Measurements from ENCODE around the gene PPP2R5D.
A peak's percentile ranks its signal among the peaks of the same experiment; 100 is the strongest.

PPP2R5D gene

DNA sequence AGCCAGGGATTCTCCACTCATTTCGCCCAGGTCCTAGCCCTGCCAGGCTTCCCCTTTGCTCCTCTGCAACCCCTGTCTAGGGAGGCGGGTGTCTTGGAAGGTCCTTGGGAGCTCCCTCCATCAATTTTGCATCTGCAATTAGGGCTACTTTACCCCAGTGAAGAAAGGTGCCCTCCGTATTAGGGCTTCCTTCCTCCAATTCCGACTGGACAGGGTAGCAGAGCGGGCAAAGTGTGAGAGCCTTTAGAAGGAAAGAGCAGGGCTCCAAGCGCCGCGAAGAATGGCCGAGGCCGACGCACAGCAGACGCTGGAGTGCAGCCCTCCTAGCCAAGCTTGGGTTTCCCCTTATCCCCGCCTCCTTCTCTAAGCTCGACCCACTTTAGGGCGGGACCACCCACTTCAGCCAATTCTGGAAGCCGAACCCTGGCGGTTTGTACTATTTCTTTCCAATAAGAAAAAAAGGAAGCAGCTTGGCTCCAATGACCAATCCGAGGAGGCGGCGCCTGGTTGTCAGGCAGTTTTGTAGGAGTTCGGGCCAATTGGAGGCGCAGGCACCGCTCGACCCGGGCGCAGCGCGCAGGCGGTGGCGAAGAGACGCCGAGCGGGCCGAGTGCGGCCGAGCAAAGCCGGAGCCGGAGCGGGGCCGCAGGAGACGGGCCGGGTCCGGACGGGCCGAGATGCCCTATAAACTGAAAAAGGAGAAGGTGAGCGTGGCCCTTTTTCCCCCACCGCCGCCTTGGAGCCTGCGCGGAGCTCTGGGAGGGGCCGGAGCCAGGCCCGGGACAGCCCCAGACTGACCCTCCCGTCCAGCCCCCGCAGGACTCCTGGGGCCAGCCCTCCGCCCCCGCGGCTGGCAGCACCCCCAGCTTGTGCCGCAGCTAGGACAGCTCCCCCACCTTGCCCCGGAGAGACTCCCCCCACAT, at the start of gene PPP2R5D:
PPP2R5D (plus strand) TSS at position 570 of the 923 bp plus-strand sequence; CDS start at position 678, 108 bp downstream.
- Histone ChIP-seq H3K4me1 (ENCODE audit: insufficient read depth, low read length, severe bottlenecking) (peaks cover 42% of the 10 kb centered on the region), H3K27ac (ENCODE audit: low read depth, low read length, poor library complexity, severe bottlenecking) (peak within 1 kb of the TSS; percentile 52), H3K9me2 (ENCODE audit: low read depth, low read length) (no peaks in the 10 kb centered on the region), H3K36me3 (ENCODE audit: insufficient read depth, low read length) (peaks cover 15% of the 10 kb centered on the region; the same call in 1 of the 2 replicates), H3K9ac (ENCODE audit: low read length) (peak within 1 kb of the TSS; percentile 85), H3K9me3 (ENCODE audit: low read length) (no peaks in the 10 kb centered on the region), H4K20me1 (ENCODE audit: insufficient read depth, low read length) (no peaks in the 10 kb centered on the region), H3K27me3 (ENCODE audit: insufficient read depth, low read length) (no peaks in the 10 kb centered on the region), H3K4me3 (ENCODE audit: low read depth, low read length, poor library complexity, severe bottlenecking) (peak within 1 kb of the TSS; percentile 83), H3K79me2 (ENCODE audit: insufficient read depth, low read length) (peaks cover 6% of the 10 kb centered on the region), H3K4me2 (ENCODE audit: low read length) (peak within 1 kb of the TSS; percentile 88), H2AFZ (ENCODE audit: low read length) (no peak within 1 kb of the TSS), H3F3A (ENCODE audit: insufficient read depth, low read length) (peaks cover 4% of the 10 kb centered on the region; the same call in 1 of the 2 replicates)
- TF ChIP-seq EZH2 (IDR thresholded peaks at IDR 0.05; ENCODE audit: borderline replicate concordance, low read length), result no peak
- TF ChIP-seq, protein P1, sequence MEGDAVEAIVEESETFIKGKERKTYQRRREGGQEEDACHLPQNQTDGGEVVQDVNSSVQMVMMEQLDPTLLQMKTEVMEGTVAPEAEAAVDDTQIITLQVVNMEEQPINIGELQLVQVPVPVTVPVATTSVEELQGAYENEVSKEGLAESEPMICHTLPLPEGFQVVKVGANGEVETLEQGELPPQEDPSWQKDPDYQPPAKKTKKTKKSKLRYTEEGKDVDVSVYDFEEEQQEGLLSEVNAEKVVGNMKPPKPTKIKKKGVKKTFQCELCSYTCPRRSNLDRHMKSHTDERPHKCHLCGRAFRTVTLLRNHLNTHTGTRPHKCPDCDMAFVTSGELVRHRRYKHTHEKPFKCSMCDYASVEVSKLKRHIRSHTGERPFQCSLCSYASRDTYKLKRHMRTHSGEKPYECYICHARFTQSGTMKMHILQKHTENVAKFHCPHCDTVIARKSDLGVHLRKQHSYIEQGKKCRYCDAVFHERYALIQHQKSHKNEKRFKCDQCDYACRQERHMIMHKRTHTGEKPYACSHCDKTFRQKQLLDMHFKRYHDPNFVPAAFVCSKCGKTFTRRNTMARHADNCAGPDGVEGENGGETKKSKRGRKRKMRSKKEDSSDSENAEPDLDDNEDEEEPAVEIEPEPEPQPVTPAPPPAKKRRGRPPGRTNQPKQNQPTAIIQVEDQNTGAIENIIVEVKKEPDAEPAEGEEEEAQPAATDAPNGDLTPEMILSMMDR (IDR thresholded peaks at IDR 0.05; ENCODE audit: low read length), result no peak

GRCh38 chr6:42935322-42935721, 49.0 kb upstream of the PPP2R5D start:
- TF ChIP-seq EZH2 (IDR thresholded peaks at IDR 0.05; ENCODE audit: borderline replicate concordance, low read length), result no peak
- TF ChIP-seq, protein P1 (IDR thresholded peaks at IDR 0.05; ENCODE audit: low read length), result no peak
- H3K9me2 ChIP-seq (ENCODE audit: low read depth, low read length), result no peaks in the 10 kb centered on the region
- H2AFZ ChIP-seq (ENCODE audit: low read length), result no peak overlapping the region
- H3K27ac ChIP-seq (ENCODE audit: low read depth, low read length, poor library complexity, severe bottlenecking), result no peak overlapping the region
- H3K4me3 ChIP-seq (ENCODE audit: low read depth, low read length, poor library complexity, severe bottlenecking), result no peak overlapping the region
- H3K36me3 ChIP-seq (ENCODE audit: insufficient read depth, low read length), result peaks cover 74% of the 10 kb centered on the region
- no peak overlapping the region for H3K9ac ChIP-seq (ENCODE audit: low read length)
- H3K4me2 ChIP-seq (ENCODE audit: low read length), result no peak overlapping the region
- no peaks in the 10 kb centered on the region for H3K27me3 ChIP-seq (ENCODE audit: insufficient read depth, low read length)
- no peaks in the 10 kb centered on the region for H3K9me3 ChIP-seq (ENCODE audit: low read length)
- H3K79me2 ChIP-seq (ENCODE audit: insufficient read depth, low read length), result peaks cover 8% of the 10 kb centered on the region
- no peaks in the 10 kb centered on the region; the same call in 1 of the 2 replicates for H4K20me1 ChIP-seq (ENCODE audit: insufficient read depth, low read length)
- no peaks in the 10 kb centered on the region for H3F3A ChIP-seq (ENCODE audit: insufficient read depth, low read length)
- peaks cover 22% of the 10 kb centered on the region for H3K4me1 ChIP-seq (ENCODE audit: insufficient read depth, low read length, severe bottlenecking)

GRCh38 chr6:42936398-42936797, 48.0 kb upstream of the PPP2R5D start:
- H3K79me2 ChIP-seq (ENCODE audit: insufficient read depth, low read length), result no peaks in the 10 kb centered on the region
- H3F3A ChIP-seq (ENCODE audit: insufficient read depth, low read length), result no peaks in the 10 kb centered on the region
- no peak overlapping the region for H3K9ac ChIP-seq (ENCODE audit: low read length)
- no peak overlapping the region for H3K27ac ChIP-seq (ENCODE audit: low read depth, low read length, poor library complexity, severe bottlenecking)
- no peak overlapping the region for H3K4me3 ChIP-seq (ENCODE audit: low read depth, low read length, poor library complexity, severe bottlenecking)
- no peaks in the 10 kb centered on the region for H3K9me3 ChIP-seq (ENCODE audit: low read length)
- H3K4me1 ChIP-seq (ENCODE audit: insufficient read depth, low read length, severe bottlenecking), result peaks cover 11% of the 10 kb centered on the region
- no peaks in the 10 kb centered on the region for H3K9me2 ChIP-seq (ENCODE audit: low read depth, low read length)
- H3K27me3 ChIP-seq (ENCODE audit: insufficient read depth, low read length), result no peaks in the 10 kb centered on the region
- H3K36me3 ChIP-seq (ENCODE audit: insufficient read depth, low read length), result peaks cover 82% of the 10 kb centered on the region
- no peak overlapping the region for H2AFZ ChIP-seq (ENCODE audit: low read length)
- H3K4me2 ChIP-seq (ENCODE audit: low read length), result no peak overlapping the region
- no peaks in the 10 kb centered on the region; the same call in 1 of the 2 replicates for H4K20me1 ChIP-seq (ENCODE audit: insufficient read depth, low read length)
- TF ChIP-seq, protein P1 (IDR thresholded peaks at IDR 0.05; ENCODE audit: low read length), result no peak
- TF ChIP-seq EZH2 (IDR thresholded peaks at IDR 0.05; ENCODE audit: borderline replicate concordance, low read length), result no peak

Data from OCI-LY1 (cell line).